ENCODE measurements around the gene CLIC5. TPM values are rescaled to one million over a fixed set of nuclear protein-coding genes. Genes with fewer than 3 reads are reported as not detected.

The CLIC5 gene
- polyA plus RNA-seq, 1 experiment = not detected

GRCh38 chr6:45870531-45870930 is 145.1 kb downstream of the CLIC5 start:
- Histone ChIP-seq H3K27me3 (ENCODE audit: control insufficient read depth, insufficient read depth, low read length) (no peaks in the 10 kb centered on the region), H3K9me3 (ENCODE audit: control insufficient read depth, insufficient read depth, low read length) (no peaks in the 10 kb centered on the region), H3K27ac (ENCODE audit: low read depth, low read length) (no peak overlapping the region), H3K4me3 (ENCODE audit: low read depth, low read length) (no peak overlapping the region)
- ChIA-PET POLR2A (no interaction called here), CTCF (no interaction called here)
- DNase-seq (ENCODE audit: low read depth, low spot score) = no peak
- TF ChIP-seq CTCF (IDR thresholded peaks at IDR 0.05; ENCODE audit: low read depth, low read length) = no peak

GRCh38 chr6:45864651-45865050 is 151.0 kb downstream of the CLIC5 start:
- ChIA-PET CTCF (no interaction called here), POLR2A (no interaction called here)
- H3K27me3 ChIP-seq (ENCODE audit: control insufficient read depth, insufficient read depth, low read length) = peaks cover 2% of the 10 kb centered on the region
- no peak overlapping the region for H3K27ac ChIP-seq (ENCODE audit: low read depth, low read length)
- TF ChIP-seq CTCF (IDR thresholded peaks at IDR 0.05; ENCODE audit: low read depth, low read length) = no peak
- no peak for DNase-seq (ENCODE audit: low read depth, low spot score)
- no peaks in the 10 kb centered on the region for H3K9me3 ChIP-seq (ENCODE audit: control insufficient read depth, insufficient read depth, low read length)
- H3K4me3 ChIP-seq (ENCODE audit: low read depth, low read length) = no peak overlapping the region

- ChIA-PET POLR2A (interaction anchor here (0.7 kb wide), 1 partner anchor 451 kb away, joined by 3 read pairs; no protein-coding TSS in a partner anchor), CTCF (no interaction called here)
- DNase-seq (ENCODE audit: low read depth, low spot score) = no peak
- H3K27me3 ChIP-seq (ENCODE audit: control insufficient read depth, insufficient read depth, low read length) = peaks cover 4% of the 10 kb centered on the region
- TF ChIP-seq CTCF (IDR thresholded peaks at IDR 0.05; ENCODE audit: low read depth, low read length) = no peak
- no peaks in the 10 kb centered on the region for H3K9me3 ChIP-seq (ENCODE audit: control insufficient read depth, insufficient read depth, low read length)
- no peak overlapping the region for H3K4me3 ChIP-seq (ENCODE audit: low read depth, low read length)
- H3K27ac ChIP-seq (ENCODE audit: low read depth, low read length) = no peak overlapping the region
These were observed 157.0 kb downstream of the CLIC5 start for GRCh38 chr6:45858691-45859090.

GRCh38 chr6:45857827-45858226 is 157.8 kb downstream of the CLIC5 start:
- Histone ChIP-seq H3K9me3 (ENCODE audit: control insufficient read depth, insufficient read depth, low read length) (no peaks in the 10 kb centered on the region), H3K27ac (ENCODE audit: low read depth, low read length) (no peak overlapping the region), H3K27me3 (ENCODE audit: control insufficient read depth, insufficient read depth, low read length) (peaks cover 4% of the 10 kb centered on the region), H3K4me3 (ENCODE audit: low read depth, low read length) (no peak overlapping the region)
- ChIA-PET CTCF (no interaction called here), POLR2A (no interaction called here)
- DNase-seq (ENCODE audit: low read depth, low spot score) = no peak
- no peak for TF ChIP-seq CTCF (IDR thresholded peaks at IDR 0.05; ENCODE audit: low read depth, low read length)

GRCh38 chr6:45855642-45856394 is 159.8 kb downstream of the CLIC5 start:
- H3K4me3 ChIP-seq (ENCODE audit: low read depth, low read length) = no peak overlapping the region
- ChIA-PET CTCF (interaction anchor here (1.8 kb wide), 1 partner anchor 74 kb away, joined by 5 read pairs; no protein-coding TSS in a partner anchor), POLR2A (no interaction called here)
- no peak for DNase-seq (ENCODE audit: low read depth, low spot score)
- TF ChIP-seq CTCF (IDR thresholded peaks at IDR 0.05; ENCODE audit: low read depth, low read length) = no peak
- H3K9me3 ChIP-seq (ENCODE audit: control insufficient read depth, insufficient read depth, low read length) = no peaks in the 10 kb centered on the region
- peaks cover 4% of the 10 kb centered on the region for H3K27me3 ChIP-seq (ENCODE audit: control insufficient read depth, insufficient read depth, low read length)
- H3K27ac ChIP-seq (ENCODE audit: low read depth, low read length) = no peak overlapping the region

Data from AG04450 (cell line).